ENCODE data around the gene MYL9.
A peak's percentile ranks its signal among the peaks of the same experiment; 100 is the strongest.

MYL9 gene

DNA sequence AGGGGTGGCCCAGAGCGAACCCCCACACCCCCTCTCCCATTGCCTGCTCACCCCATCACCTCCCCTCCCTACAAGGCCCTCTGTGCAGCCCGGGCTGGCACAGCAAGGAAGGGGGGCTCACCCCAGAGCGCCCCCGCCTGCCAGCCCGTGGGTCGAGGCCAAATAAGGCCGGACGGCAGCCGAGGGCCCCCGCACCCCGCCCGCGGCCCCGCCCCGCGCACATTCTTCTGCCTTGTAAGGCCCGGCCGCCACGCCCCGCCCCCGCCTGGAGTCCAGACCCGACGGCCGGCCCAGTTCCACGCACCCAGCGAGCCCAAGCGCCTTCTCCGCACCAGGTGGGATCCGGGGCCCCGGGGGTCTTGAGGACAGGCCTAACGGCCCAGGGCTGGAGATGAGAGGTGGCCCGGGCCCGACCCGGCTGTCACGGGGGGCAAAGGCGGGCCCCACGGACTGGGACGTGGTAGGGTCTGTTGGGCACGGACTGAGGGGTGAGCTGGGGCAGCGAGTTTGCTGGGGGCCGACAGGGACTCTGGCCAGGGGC is at the start of gene MYL9:
TSS of gene MYL9 (plus strand) at position 293 of the 541 bp plus-strand sequence. CDS start 3,366 bp downstream, outside the sequence.
- H3K4me3 ChIP-seq (ENCODE audit: low read depth, low read length): peak within 1 kb of the TSS; percentile 92
- TF ChIP-seq, protein P1, sequence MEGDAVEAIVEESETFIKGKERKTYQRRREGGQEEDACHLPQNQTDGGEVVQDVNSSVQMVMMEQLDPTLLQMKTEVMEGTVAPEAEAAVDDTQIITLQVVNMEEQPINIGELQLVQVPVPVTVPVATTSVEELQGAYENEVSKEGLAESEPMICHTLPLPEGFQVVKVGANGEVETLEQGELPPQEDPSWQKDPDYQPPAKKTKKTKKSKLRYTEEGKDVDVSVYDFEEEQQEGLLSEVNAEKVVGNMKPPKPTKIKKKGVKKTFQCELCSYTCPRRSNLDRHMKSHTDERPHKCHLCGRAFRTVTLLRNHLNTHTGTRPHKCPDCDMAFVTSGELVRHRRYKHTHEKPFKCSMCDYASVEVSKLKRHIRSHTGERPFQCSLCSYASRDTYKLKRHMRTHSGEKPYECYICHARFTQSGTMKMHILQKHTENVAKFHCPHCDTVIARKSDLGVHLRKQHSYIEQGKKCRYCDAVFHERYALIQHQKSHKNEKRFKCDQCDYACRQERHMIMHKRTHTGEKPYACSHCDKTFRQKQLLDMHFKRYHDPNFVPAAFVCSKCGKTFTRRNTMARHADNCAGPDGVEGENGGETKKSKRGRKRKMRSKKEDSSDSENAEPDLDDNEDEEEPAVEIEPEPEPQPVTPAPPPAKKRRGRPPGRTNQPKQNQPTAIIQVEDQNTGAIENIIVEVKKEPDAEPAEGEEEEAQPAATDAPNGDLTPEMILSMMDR (IDR thresholded peaks at IDR 0.05; ENCODE audit: low read depth, low read length, missing control alignments): no peak
- no peaks in the 10 kb centered on the region for H3K27me3 ChIP-seq (replicated peaks)
- peak within 1 kb of the TSS; percentile 88 for H3K27ac ChIP-seq
- in situ Hi-C loops (cut with HindIII; ENCODE audit: low pct_ligation_motif_present, low sequenced_read_pairs): no loop called here
- peaks cover 25% of the 10 kb centered on the region for H3K36me3 ChIP-seq (replicated peaks)
- DNase-seq: peak; percentile 73

DNA sequence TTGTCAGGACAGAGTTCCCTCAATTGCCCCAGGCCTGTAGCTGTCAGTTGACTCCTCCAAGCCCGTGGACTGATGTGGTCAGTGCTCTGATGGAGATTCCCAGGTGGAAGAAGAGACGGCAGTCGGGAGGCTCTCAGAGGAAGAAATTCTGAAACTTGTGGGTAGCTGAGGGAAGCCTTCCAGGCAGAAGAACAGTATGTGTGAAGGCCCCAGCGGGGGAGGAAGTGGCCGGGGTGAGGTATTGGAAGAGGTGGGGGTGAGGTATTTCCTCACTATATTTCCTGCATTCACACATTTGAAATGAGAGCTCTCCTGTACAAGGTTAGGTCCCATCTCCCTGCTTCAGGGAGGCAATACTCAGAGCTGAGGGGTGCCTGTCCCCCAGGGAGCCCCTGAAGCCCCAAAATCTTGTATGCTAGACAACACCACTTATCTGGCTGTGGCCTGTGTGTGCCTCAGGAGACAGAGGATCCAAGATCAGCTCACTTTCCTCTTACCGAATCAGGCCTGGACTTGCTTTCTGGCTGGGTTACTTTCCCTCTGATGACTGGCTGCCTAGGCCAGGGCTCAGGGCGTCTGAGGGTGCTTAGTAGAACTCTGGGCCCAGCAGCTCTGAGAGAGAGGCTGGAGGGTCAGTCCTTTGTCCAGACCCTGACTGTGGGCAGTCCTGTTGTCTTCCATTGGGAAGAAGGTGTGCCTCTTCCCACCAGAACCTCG is 49.3 kb upstream of the MYL9 start:
- no peak overlapping the region for H3K4me3 ChIP-seq (ENCODE audit: low read depth, low read length)
- peaks cover 27% of the 10 kb centered on the region for H3K36me3 ChIP-seq (replicated peaks)
- no peaks in the 10 kb centered on the region for H3K27me3 ChIP-seq (replicated peaks)
- DNase-seq: no peak
- TF ChIP-seq, protein P1 (IDR thresholded peaks at IDR 0.05; ENCODE audit: low read depth, low read length, missing control alignments): no peak
- in situ Hi-C loops (cut with HindIII; ENCODE audit: low pct_ligation_motif_present, low sequenced_read_pairs): no loop called here
- no peak overlapping the region for H3K27ac ChIP-seq

DNA sequence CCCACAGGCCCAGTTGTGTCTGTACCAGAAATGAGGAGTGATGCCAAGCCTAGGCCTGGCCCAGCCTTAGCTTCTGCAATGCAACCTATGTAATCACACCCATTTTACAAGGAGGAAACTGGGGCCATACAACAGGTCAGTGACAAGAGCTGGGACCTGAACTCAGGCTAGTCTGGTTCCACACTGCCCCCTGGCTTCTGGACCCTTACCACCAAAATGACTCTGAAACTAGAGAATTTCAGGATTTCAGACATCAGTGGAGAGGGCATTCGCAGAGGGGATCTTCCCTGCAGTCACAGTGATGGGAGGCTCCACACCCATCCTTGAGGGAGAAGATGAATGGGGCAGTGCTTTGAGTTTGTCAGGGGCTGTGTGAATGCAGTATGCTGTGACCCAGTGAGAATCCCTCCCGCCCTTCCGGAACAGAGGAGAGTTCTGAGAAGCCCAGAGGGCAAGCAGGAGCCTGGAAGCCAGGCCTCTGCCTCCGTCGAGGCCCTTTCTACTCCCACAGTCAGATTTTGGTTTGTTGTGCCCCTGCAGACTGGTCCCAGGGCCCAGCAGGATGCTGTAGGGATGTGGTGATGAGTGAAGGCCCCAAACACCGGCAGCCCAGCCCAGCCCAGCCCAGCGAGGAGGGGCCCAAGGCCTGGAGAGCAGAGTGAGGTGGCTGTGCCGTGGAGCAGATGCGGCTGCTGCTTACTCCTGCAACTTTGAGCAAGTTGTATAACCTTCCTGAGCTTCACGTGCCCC is 48.1 kb upstream of the MYL9 start:
- Histone ChIP-seq H3K27me3 (replicated peaks) (no peaks in the 10 kb centered on the region), H3K36me3 (replicated peaks) (peaks cover 38% of the 10 kb centered on the region), H3K27ac (no peak overlapping the region), H3K4me3 (ENCODE audit: low read depth, low read length) (no peak overlapping the region)
- DNase-seq: no peak
- in situ Hi-C loops (cut with HindIII; ENCODE audit: low pct_ligation_motif_present, low sequenced_read_pairs): no loop called here
- TF ChIP-seq, protein P1 (IDR thresholded peaks at IDR 0.05; ENCODE audit: low read depth, low read length, missing control alignments): peak; percentile 37

DNA sequence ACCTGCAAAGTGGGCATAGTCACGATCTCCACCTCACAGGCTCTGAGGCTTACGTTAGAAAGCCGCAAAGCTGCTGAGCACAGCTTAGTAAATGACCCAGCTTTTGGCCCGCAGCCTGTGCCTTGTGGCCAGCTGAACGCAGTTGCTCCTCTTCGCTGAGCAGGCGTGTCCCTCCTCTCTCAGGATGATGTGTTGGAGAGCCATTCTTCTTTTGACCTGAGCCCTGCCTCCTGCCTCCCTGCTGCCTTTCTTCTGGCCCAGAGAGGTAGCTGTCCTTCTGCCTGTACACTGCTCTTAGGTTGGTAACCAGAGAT is 47.6 kb upstream of the MYL9 start:
- DNase-seq: peak; percentile 52
- Histone ChIP-seq H3K36me3 (replicated peaks) (peaks cover 44% of the 10 kb centered on the region), H3K27ac (no peak overlapping the region), H3K27me3 (replicated peaks) (no peaks in the 10 kb centered on the region), H3K4me3 (ENCODE audit: low read depth, low read length) (no peak overlapping the region)
- in situ Hi-C loops (cut with HindIII; ENCODE audit: low pct_ligation_motif_present, low sequenced_read_pairs): no loop called here
- TF ChIP-seq, protein P1 (IDR thresholded peaks at IDR 0.05; ENCODE audit: low read depth, low read length, missing control alignments): no peak

DNA sequence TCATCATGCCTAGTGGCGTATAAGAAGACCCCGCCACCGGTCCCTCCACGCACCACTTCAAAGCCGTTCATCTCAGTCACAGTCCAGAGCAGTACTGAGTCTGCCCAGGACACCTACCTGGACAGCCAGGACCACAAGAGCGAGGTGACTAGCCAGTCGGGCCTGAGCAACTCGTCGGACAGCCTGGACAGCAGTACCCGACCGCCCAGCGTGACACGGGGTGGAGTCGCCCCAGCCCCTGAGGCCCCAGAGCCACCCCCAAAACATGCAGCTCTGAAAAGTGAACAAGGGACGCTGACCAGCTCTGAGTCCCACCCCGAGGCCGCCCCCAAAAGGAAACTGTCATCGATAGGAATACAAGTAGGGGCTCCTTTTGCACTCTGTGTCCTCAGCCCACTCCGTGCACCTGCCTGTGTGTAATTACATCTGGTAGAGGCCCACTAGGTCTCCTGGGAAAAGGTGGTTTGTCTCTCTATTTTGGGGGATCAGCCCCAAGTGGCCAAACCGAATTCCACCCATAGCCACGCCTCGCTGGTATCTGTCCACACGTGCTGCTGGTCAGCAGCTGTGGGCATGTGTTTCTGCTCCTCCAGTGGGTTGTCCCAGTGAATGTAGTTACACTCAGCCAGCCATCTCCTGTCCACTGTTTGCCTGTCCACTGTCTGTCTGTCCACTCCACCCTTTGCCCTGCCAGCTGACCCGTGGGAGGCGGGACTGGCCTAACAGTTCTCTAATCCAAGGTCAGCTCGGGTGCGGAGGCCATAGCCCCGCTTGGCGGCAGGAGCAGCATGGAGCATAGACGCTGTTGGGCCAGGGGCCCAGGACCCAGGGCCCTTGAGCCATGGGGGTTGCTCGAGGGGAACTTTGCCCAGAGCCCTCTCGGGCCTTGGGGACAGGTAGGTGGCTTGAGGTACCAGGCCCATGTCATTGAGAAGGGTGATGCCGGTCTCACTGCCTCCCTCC is 44.3 kb upstream of the MYL9 start:
- Histone ChIP-seq H3K36me3 (replicated peaks) (peaks cover 67% of the 10 kb centered on the region), H3K27ac (peak overlapping the region; percentile 43), H3K27me3 (replicated peaks) (no peaks in the 10 kb centered on the region), H3K4me3 (ENCODE audit: low read depth, low read length) (no peak overlapping the region)
- no peak for DNase-seq
- in situ Hi-C loops (cut with HindIII; ENCODE audit: low pct_ligation_motif_present, low sequenced_read_pairs): no loop called here
- TF ChIP-seq, protein P1 (IDR thresholded peaks at IDR 0.05; ENCODE audit: low read depth, low read length, missing control alignments): no peak

Data from brain microvascular endothelial cell (primary cell).